ENCODE data around the gene LDB3.
"Not testable (repeated sequence)": the region's sequence is repeated elsewhere in the genome, so short reads cannot be mapped to it uniquely, and the experiment has no call there.

Gene LDB3

GRCh38 chr10:86668297-86669165 is at the start of gene LDB3:
LDB3 (plus strand) TSS chr10:86668511; CDS start chr10:86668692, 181 bp downstream.
- DNase-seq: no peak

GRCh38 chr10:86628311-86628710 is 40.0 kb upstream of the LDB3 start:
- no peak for DNase-seq

GRCh38 chr10:86630079-86630478 is 38.2 kb upstream of the LDB3 start:
- DNase-seq: no peak

- DNase-seq: no peak
Measured at GRCh38 chr10:86632009-86632800, 36.1 kb upstream of the LDB3 start.

- no peak for DNase-seq
Measured at GRCh38 chr10:86632951-86633350, 35.4 kb upstream of the LDB3 start.

GRCh38 chr10:86635402-86635801 is 32.9 kb upstream of the LDB3 start:
- no peak for DNase-seq

GRCh38 chr10:86636311-86636710 is 32.0 kb upstream of the LDB3 start:
- no peak for DNase-seq

- DNase-seq: no peak
Measured at GRCh38 chr10:86642021-86642420, 26.3 kb upstream of the LDB3 start.

- DNase-seq: no peak
Measured at GRCh38 chr10:86642499-86642898, 25.8 kb upstream of the LDB3 start.

- DNase-seq: peak; percentile 12
Measured at GRCh38 chr10:86644152-86644793, 24.0 kb upstream of the LDB3 start.

GRCh38 chr10:86644794-86645445 is 23.4 kb upstream of the LDB3 start:
- DNase-seq: no peak

GRCh38 chr10:86645621-86646165 is 22.6 kb upstream of the LDB3 start:
- DNase-seq: not testable (repeated sequence)

GRCh38 chr10:86646532-86646931 is 21.8 kb upstream of the LDB3 start:
- DNase-seq: no peak

GRCh38 chr10:86646933-86647332 is 21.4 kb upstream of the LDB3 start:
- no peak for DNase-seq

- DNase-seq: no peak
Measured at GRCh38 chr10:86647773-86648703, 20.3 kb upstream of the LDB3 start.

- DNase-seq: no peak
Measured at GRCh38 chr10:86648704-86649427, 19.4 kb upstream of the LDB3 start.

GRCh38 chr10:86649471-86650150 is 18.7 kb upstream of the LDB3 start:
- no peak for DNase-seq

- no peak for DNase-seq
Measured at GRCh38 chr10:86650151-86650550, 18.2 kb upstream of the LDB3 start.

GRCh38 chr10:86651021-86651471 is 17.3 kb upstream of the LDB3 start:
- no peak for DNase-seq
